Tibial nerve (tissue), 3 donors: Measurements from ENCODE around the gene ZNF611.

Experiments used
- CTCF ChIP-seq, 5 experiments: fragments of 200-600 bp in 3 of 5; fragments of 450-650 bp in 2 of 5; sonication (generic) in 3 of 5; IDR thresholded peaks; one replicate each; pipeline ENCODE4 v1.5.1; 2016 to 2019; ENCODE audit warnings: antibody characterized with exemption in 5 of 5, mild to moderate bottlenecking in 3 of 5, moderate library complexity in 2 of 5
- POLR2A ChIP-seq, 2 donors: fragments of 450-650 bp; IDR thresholded peaks; one replicate each; pipeline ENCODE4 v1.6.1; 2017; ENCODE audit warnings: antibody characterized with exemption in 2 of 2, mild to moderate bottlenecking in 2 of 2, moderate library complexity in 2 of 2

GRCh38 chr19:52710538-52710937 is 24.3 kb downstream of the ZNF611 start:
- no peak for TF ChIP-seq POLR2A (IDR thresholded peaks at IDR 0.05)
- no peak for TF ChIP-seq CTCF (IDR thresholded peaks at IDR 0.05)
